ENCODE results near the gene GRAMD2B. TPM values are rescaled to one million over a fixed set of nuclear protein-coding genes. Genes with fewer than 3 reads are reported as not detected.
"Not testable (repeated sequence)": the region's sequence is repeated elsewhere in the genome, so short reads cannot be mapped to it uniquely, and the experiment has no call there.

The GRAMD2B gene
- total RNA-seq, 2 donors from 2014 or later: 20.8 to 32.7 TPM

- intact Hi-C loops (cut with DNase I): no loop called here
- DNase-seq (no peak), ATAC-seq (no peak)
Observed at GRCh38 chr5:126499278-126499677, 76.1 kb downstream of the GRAMD2B start.

- ATAC-seq: no peak
- intact Hi-C loops (cut with DNase I): no loop called here
- no peak for DNase-seq
Observed at GRCh38 chr5:126499853-126500342, 76.7 kb downstream of the GRAMD2B start.

GRCh38 chr5:126501448-126501847 lies 78.2 kb downstream of the GRAMD2B start:
- no peak for ATAC-seq
- no peak for DNase-seq
- intact Hi-C loops (cut with DNase I): no loop called here

DNA sequence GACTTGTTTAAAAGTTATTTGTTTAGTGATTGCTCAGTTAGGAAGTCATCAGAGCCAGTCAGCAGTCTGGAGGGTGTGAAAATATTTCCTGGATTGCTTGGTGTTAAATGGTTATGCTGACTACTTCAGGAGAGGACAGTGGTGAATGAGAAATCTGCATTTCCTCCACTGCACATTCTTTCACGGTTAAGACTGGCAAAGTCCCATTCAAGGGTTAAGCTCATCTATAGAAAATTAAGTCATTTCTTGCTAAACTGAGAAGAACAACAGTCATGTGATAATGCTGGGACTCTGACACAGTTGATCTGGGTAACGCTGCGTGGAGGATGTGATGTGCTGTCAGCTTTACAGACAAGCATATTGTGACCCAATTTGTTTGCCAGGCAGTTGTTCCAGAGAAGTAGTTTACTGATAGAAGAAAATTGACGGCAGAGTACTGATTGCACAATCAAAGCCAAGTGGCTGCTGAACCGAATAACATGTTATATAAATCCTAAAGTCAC lies 80.4 kb downstream of the GRAMD2B start:
- intact Hi-C loops (cut with DNase I): no loop called here
- ATAC-seq (peak; percentile 73 to 81), DNase-seq (peak; percentile 39)

GRCh38 chr5:126506079-126506478 lies 82.9 kb downstream of the GRAMD2B start:
- DNase-seq (no peak), ATAC-seq (no peak)
- intact Hi-C loops (cut with DNase I): no loop called here

- no peak for DNase-seq
- intact Hi-C loops (cut with DNase I): no loop called here
- ATAC-seq: no peak
Observed at GRCh38 chr5:126508251-126508961, 85.2 kb downstream of the GRAMD2B start.

- ATAC-seq (peak; percentile 59 to 78), DNase-seq (no peak)
- intact Hi-C loops (cut with DNase I): no loop called here
Observed at GRCh38 chr5:126508962-126509279, 85.7 kb downstream of the GRAMD2B start.

DNA sequence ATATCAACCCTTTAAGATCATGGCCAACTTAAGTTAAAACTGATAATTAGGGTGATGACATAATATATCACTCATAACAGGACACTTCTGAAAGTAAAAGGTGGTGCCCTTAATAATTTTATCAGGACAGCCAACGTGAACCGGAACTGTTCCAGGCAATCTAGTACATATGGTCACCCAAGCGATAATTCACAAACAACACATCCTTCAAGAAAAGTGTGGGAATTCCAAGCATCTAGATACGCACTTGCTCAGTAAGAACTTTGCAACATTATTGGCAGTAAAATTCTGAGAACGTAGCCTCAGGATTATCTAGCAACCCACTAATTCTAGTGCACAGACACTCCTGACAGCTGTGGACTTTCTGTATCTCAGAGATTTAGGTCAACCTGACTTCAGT lies 86.1 kb downstream of the GRAMD2B start:
- peak in 1 of 2 donors; percentile 17 for ATAC-seq
- intact Hi-C loops (cut with DNase I): no loop called here
- DNase-seq: no peak

DNA sequence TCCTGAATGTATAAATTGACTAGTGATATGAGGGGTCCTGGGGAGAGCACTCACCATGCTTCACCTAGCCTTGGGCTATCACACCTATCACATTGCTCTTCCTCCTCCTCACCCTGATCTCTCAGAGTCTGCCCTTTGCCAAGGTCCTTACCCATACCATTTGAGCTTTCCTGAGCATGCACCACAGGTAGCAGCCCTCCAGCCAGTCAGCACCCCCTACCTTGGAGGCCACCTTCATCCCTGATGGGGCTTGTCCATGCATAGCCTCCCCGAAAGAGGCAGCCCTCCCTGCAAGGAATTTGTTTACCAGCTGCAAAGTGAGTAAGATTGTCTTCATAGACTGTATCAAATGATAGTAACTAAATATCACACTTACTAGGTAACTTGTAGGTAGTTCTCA lies 88.8 kb downstream of the GRAMD2B start:
- no peak for DNase-seq
- intact Hi-C loops (cut with DNase I): no loop called here
- no peak for ATAC-seq

- ATAC-seq (no peak), DNase-seq (no peak)
- intact Hi-C loops (cut with DNase I): no loop called here
Observed at GRCh38 chr5:126512451-126512850, 89.2 kb downstream of the GRAMD2B start.

GRCh38 chr5:126513302-126513701 lies 90.1 kb downstream of the GRAMD2B start:
- intact Hi-C loops (cut with DNase I): no loop called here
- DNase-seq (no peak), ATAC-seq (no peak)

GRCh38 chr5:126513703-126514102 lies 90.5 kb downstream of the GRAMD2B start:
- no peak for DNase-seq
- no peak for ATAC-seq
- intact Hi-C loops (cut with DNase I): no loop called here

- DNase-seq: no peak
- ATAC-seq: no peak
- intact Hi-C loops (cut with DNase I): no loop called here
Observed at GRCh38 chr5:126514131-126514557, 90.9 kb downstream of the GRAMD2B start.

- intact Hi-C loops (cut with DNase I): no loop called here
- ATAC-seq: no peak
- no peak for DNase-seq
Observed at GRCh38 chr5:126514558-126515141, 91.4 kb downstream of the GRAMD2B start.

- intact Hi-C loops (cut with DNase I): no loop called here
- DNase-seq: no peak
- no peak for ATAC-seq
Observed at GRCh38 chr5:126515337-126515736, 92.1 kb downstream of the GRAMD2B start.

GRCh38 chr5:126516133-126516532 lies 92.9 kb downstream of the GRAMD2B start:
- ATAC-seq (no peak), DNase-seq (no peak)
- intact Hi-C loops (cut with DNase I): no loop called here

DNA sequence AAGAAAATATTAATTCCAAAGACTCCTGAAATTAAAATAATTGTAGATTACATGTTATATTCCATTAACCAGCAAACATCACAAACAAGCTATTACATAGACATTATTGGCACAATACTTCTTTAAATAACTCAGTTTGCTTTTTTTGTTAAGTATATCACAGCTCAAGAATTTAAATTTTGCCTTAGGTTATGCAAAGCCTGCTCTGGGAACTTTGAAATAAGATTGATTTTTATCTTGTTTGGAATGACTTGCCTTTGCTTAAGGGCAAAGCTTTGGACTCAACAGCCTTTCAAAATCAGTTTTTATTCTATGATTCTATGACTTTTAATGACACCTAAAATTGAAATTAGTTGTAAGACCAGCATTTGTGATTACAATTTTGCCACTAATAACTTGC lies 93.6 kb downstream of the GRAMD2B start:
- intact Hi-C loops (cut with DNase I): no loop called here
- ATAC-seq: no peak
- DNase-seq: no peak

DNA sequence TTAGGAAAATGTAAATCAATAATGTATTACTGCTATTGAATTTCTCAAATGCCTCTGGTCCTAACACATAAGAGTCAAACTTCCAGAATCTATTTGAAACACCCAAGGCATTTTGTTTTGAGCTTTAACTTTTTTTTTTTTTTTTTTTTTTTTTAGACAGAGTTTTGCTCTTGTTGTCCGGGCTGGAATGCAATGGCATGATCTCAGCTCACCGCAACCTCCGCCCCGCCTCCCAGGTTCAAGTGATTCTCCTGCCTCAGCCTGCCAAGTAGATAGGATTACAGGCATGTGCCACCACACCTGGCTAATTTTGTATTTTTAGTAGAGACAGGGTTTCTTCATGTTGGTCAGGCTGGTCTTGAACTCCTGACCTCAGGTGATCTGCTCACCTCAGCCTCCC lies 96.0 kb downstream of the GRAMD2B start:
- ATAC-seq; intact Hi-C loops (cut with DNase I); DNase-seq: not testable (repeated sequence)

- no peak for DNase-seq
- intact Hi-C loops (cut with DNase I): no loop called here
- ATAC-seq: peak; percentile 45 to 71
Observed at GRCh38 chr5:126519637-126520592, 96.7 kb downstream of the GRAMD2B start.

DNA sequence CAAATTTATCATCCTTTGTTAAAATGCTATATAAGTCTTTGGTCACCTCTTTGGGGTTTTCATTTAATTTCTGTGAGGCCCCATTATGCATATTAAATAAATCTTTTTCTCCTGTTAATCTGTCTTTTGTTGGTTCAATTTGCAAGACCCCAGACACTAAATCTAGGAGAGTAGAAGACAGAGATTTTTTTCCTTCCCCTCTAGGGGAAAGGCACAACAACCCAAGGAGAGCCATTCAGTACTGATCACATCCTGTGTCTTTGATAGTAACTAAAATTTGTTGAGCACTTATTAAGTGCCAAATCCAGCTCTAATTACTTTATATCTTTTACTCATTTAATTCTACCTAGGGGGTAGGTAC lies 97.4 kb downstream of the GRAMD2B start:
- intact Hi-C loops (cut with DNase I): no loop called here
- no peak for ATAC-seq
- no peak for DNase-seq

Data from left cardiac atrium (tissue), 4 donors.